ENCODE measurements around the gene KCTD16.

Gene KCTD16

GRCh38 chr5:144374637-144375036 lies 204.0 kb downstream of the KCTD16 start:
- no peaks in the 10 kb centered on the region for H3K4me1 ChIP-seq (ENCODE audit: control insufficient read depth in 5 of 5, insufficient read depth in 5 of 5, low read length in 5 of 5)
- H3K27ac ChIP-seq (ENCODE audit: low read depth, low read length): no peak overlapping the region
- H3K9ac ChIP-seq (ENCODE audit: low read length in 5 of 5): no peak overlapping the region
- no peaks in the 10 kb centered on the region for H3K36me3 ChIP-seq (ENCODE audit: control insufficient read depth in 5 of 5, insufficient read depth in 5 of 5, low read length in 5 of 5)
- no peaks in the 10 kb centered on the region for H3K27me3 ChIP-seq (ENCODE audit: control insufficient read depth in 5 of 5, insufficient read depth in 4 of 5, low read length in 5 of 5)
- H3K9me3 ChIP-seq (ENCODE audit: control insufficient read depth in 5 of 5, low read length in 5 of 5): no peaks in the 10 kb centered on the region
- H3K4me3 ChIP-seq (ENCODE audit: low read depth in 1 of 5, low read length in 5 of 5): no peak overlapping the region

- Histone ChIP-seq H3K4me1 (ENCODE audit: control insufficient read depth in 5 of 5, insufficient read depth in 5 of 5, low read length in 5 of 5) (no peaks in the 10 kb centered on the region), H3K4me3 (ENCODE audit: low read depth in 1 of 5, low read length in 5 of 5) (no peak overlapping the region), H3K9me3 (ENCODE audit: control insufficient read depth in 5 of 5, low read length in 5 of 5) (peaks cover 0 to 5% (median 0%) of the 10 kb centered on the region in 5 donors), H3K27ac (ENCODE audit: low read depth, low read length) (no peak overlapping the region), H3K36me3 (ENCODE audit: control insufficient read depth in 5 of 5, insufficient read depth in 5 of 5, low read length in 5 of 5) (no peaks in the 10 kb centered on the region), H3K9ac (ENCODE audit: low read length in 5 of 5) (no peak overlapping the region), H3K27me3 (ENCODE audit: control insufficient read depth in 5 of 5, insufficient read depth in 4 of 5, low read length in 5 of 5) (no peaks in the 10 kb centered on the region)
Measured at GRCh38 chr5:144377207-144377606, 206.5 kb downstream of the KCTD16 start.

GRCh38 chr5:144378681-144379080 lies 208.0 kb downstream of the KCTD16 start:
- H3K4me1 ChIP-seq (ENCODE audit: control insufficient read depth in 5 of 5, insufficient read depth in 5 of 5, low read length in 5 of 5): no peaks in the 10 kb centered on the region
- no peak overlapping the region for H3K27ac ChIP-seq (ENCODE audit: low read depth, low read length)
- H3K27me3 ChIP-seq (ENCODE audit: control insufficient read depth in 5 of 5, insufficient read depth in 4 of 5, low read length in 5 of 5): no peaks in the 10 kb centered on the region
- H3K9me3 ChIP-seq (ENCODE audit: control insufficient read depth in 5 of 5, low read length in 5 of 5): peaks cover 0 to 5% (median 0%) of the 10 kb centered on the region in 5 donors
- no peaks in the 10 kb centered on the region for H3K36me3 ChIP-seq (ENCODE audit: control insufficient read depth in 5 of 5, insufficient read depth in 5 of 5, low read length in 5 of 5)
- H3K9ac ChIP-seq (ENCODE audit: low read length in 5 of 5): no peak overlapping the region
- no peak overlapping the region for H3K4me3 ChIP-seq (ENCODE audit: low read depth in 1 of 5, low read length in 5 of 5)

- Histone ChIP-seq H3K36me3 (ENCODE audit: control insufficient read depth in 5 of 5, insufficient read depth in 5 of 5, low read length in 5 of 5) (no peaks in the 10 kb centered on the region), H3K4me1 (ENCODE audit: control insufficient read depth in 5 of 5, insufficient read depth in 5 of 5, low read length in 5 of 5) (no peaks in the 10 kb centered on the region), H3K9ac (ENCODE audit: low read length in 5 of 5) (no peak overlapping the region), H3K9me3 (ENCODE audit: control insufficient read depth in 5 of 5, low read length in 5 of 5) (peaks cover 0 to 5% (median 0%) of the 10 kb centered on the region in 5 donors), H3K27me3 (ENCODE audit: control insufficient read depth in 5 of 5, insufficient read depth in 4 of 5, low read length in 5 of 5) (no peaks in the 10 kb centered on the region), H3K27ac (ENCODE audit: low read depth, low read length) (no peak overlapping the region), H3K4me3 (ENCODE audit: low read depth in 1 of 5, low read length in 5 of 5) (no peak overlapping the region)
Measured at GRCh38 chr5:144385597-144385996, 214.9 kb downstream of the KCTD16 start.

- Histone ChIP-seq H3K4me1 (ENCODE audit: control insufficient read depth in 5 of 5, insufficient read depth in 5 of 5, low read length in 5 of 5) (no peaks in the 10 kb centered on the region), H3K27me3 (ENCODE audit: control insufficient read depth in 5 of 5, insufficient read depth in 4 of 5, low read length in 5 of 5) (no peaks in the 10 kb centered on the region), H3K4me3 (ENCODE audit: low read depth in 1 of 5, low read length in 5 of 5) (no peak overlapping the region), H3K9ac (ENCODE audit: low read length in 5 of 5) (no peak overlapping the region), H3K36me3 (ENCODE audit: control insufficient read depth in 5 of 5, insufficient read depth in 5 of 5, low read length in 5 of 5) (no peaks in the 10 kb centered on the region), H3K27ac (ENCODE audit: low read depth, low read length) (no peak overlapping the region), H3K9me3 (ENCODE audit: control insufficient read depth in 5 of 5, low read length in 5 of 5) (peaks cover 0 to 3% (median 0%) of the 10 kb centered on the region in 5 donors)
Measured at GRCh38 chr5:144386315-144386714, 215.6 kb downstream of the KCTD16 start.

GRCh38 chr5:144390133-144390532 lies 219.5 kb downstream of the KCTD16 start:
- Histone ChIP-seq H3K9me3 (ENCODE audit: control insufficient read depth in 5 of 5, low read length in 5 of 5) (no peaks in the 10 kb centered on the region), H3K4me3 (ENCODE audit: low read depth in 1 of 5, low read length in 5 of 5) (no peak overlapping the region), H3K27me3 (ENCODE audit: control insufficient read depth in 5 of 5, insufficient read depth in 4 of 5, low read length in 5 of 5) (no peaks in the 10 kb centered on the region), H3K36me3 (ENCODE audit: control insufficient read depth in 5 of 5, insufficient read depth in 5 of 5, low read length in 5 of 5) (no peaks in the 10 kb centered on the region), H3K9ac (ENCODE audit: low read length in 5 of 5) (no peak overlapping the region), H3K27ac (ENCODE audit: low read depth, low read length) (no peak overlapping the region), H3K4me1 (ENCODE audit: control insufficient read depth in 5 of 5, insufficient read depth in 5 of 5, low read length in 5 of 5) (no peaks in the 10 kb centered on the region)

- H3K36me3 ChIP-seq (ENCODE audit: control insufficient read depth in 5 of 5, insufficient read depth in 5 of 5, low read length in 5 of 5): no peaks in the 10 kb centered on the region
- H3K4me1 ChIP-seq (ENCODE audit: control insufficient read depth in 5 of 5, insufficient read depth in 5 of 5, low read length in 5 of 5): no peaks in the 10 kb centered on the region
- no peak overlapping the region for H3K9ac ChIP-seq (ENCODE audit: low read length in 5 of 5)
- H3K9me3 ChIP-seq (ENCODE audit: control insufficient read depth in 5 of 5, low read length in 5 of 5): no peaks in the 10 kb centered on the region
- H3K4me3 ChIP-seq (ENCODE audit: low read depth in 1 of 5, low read length in 5 of 5): no peak overlapping the region
- no peaks in the 10 kb centered on the region for H3K27me3 ChIP-seq (ENCODE audit: control insufficient read depth in 5 of 5, insufficient read depth in 4 of 5, low read length in 5 of 5)
- no peak overlapping the region for H3K27ac ChIP-seq (ENCODE audit: low read depth, low read length)
Measured at GRCh38 chr5:144391044-144391443, 220.4 kb downstream of the KCTD16 start.

GRCh38 chr5:144393641-144394435 lies 223.2 kb downstream of the KCTD16 start:
- Histone ChIP-seq H3K9ac (ENCODE audit: low read length in 5 of 5) (no peak overlapping the region), H3K36me3 (ENCODE audit: control insufficient read depth in 5 of 5, insufficient read depth in 5 of 5, low read length in 5 of 5) (no peaks in the 10 kb centered on the region), H3K27me3 (ENCODE audit: control insufficient read depth in 5 of 5, insufficient read depth in 4 of 5, low read length in 5 of 5) (no peaks in the 10 kb centered on the region), H3K9me3 (ENCODE audit: control insufficient read depth in 5 of 5, low read length in 5 of 5) (no peaks in the 10 kb centered on the region), H3K4me1 (ENCODE audit: control insufficient read depth in 5 of 5, insufficient read depth in 5 of 5, low read length in 5 of 5) (no peaks in the 10 kb centered on the region), H3K27ac (ENCODE audit: low read depth, low read length) (no peak overlapping the region), H3K4me3 (ENCODE audit: low read depth in 1 of 5, low read length in 5 of 5) (no peak overlapping the region)

- Histone ChIP-seq H3K4me1 (ENCODE audit: control insufficient read depth in 5 of 5, insufficient read depth in 5 of 5, low read length in 5 of 5) (no peaks in the 10 kb centered on the region), H3K9me3 (ENCODE audit: control insufficient read depth in 5 of 5, low read length in 5 of 5) (no peaks in the 10 kb centered on the region), H3K4me3 (ENCODE audit: low read depth in 1 of 5, low read length in 5 of 5) (no peak overlapping the region), H3K27ac (ENCODE audit: low read depth, low read length) (no peak overlapping the region), H3K9ac (ENCODE audit: low read length in 5 of 5) (no peak overlapping the region), H3K36me3 (ENCODE audit: control insufficient read depth in 5 of 5, insufficient read depth in 5 of 5, low read length in 5 of 5) (no peaks in the 10 kb centered on the region), H3K27me3 (ENCODE audit: control insufficient read depth in 5 of 5, insufficient read depth in 4 of 5, low read length in 5 of 5) (no peaks in the 10 kb centered on the region)
Measured at GRCh38 chr5:144395704-144396103, 225.0 kb downstream of the KCTD16 start.

- no peak overlapping the region for H3K9ac ChIP-seq (ENCODE audit: low read length in 5 of 5)
- no peaks in the 10 kb centered on the region for H3K9me3 ChIP-seq (ENCODE audit: control insufficient read depth in 5 of 5, low read length in 5 of 5)
- H3K27me3 ChIP-seq (ENCODE audit: control insufficient read depth in 5 of 5, insufficient read depth in 4 of 5, low read length in 5 of 5): no peaks in the 10 kb centered on the region
- H3K4me1 ChIP-seq (ENCODE audit: control insufficient read depth in 5 of 5, insufficient read depth in 5 of 5, low read length in 5 of 5): peaks cover 0 to 4% (median 0%) of the 10 kb centered on the region in 5 donors
- H3K4me3 ChIP-seq (ENCODE audit: low read depth in 1 of 5, low read length in 5 of 5): no peak overlapping the region
- no peaks in the 10 kb centered on the region for H3K36me3 ChIP-seq (ENCODE audit: control insufficient read depth in 5 of 5, insufficient read depth in 5 of 5, low read length in 5 of 5)
- H3K27ac ChIP-seq (ENCODE audit: low read depth, low read length): no peak overlapping the region
Measured at GRCh38 chr5:144403058-144403457, 232.4 kb downstream of the KCTD16 start.
